IMR-90 (cell line): ENCODE results near the gene ARHGAP8. TPM values are rescaled to one million over a fixed set of nuclear protein-coding genes. Genes with fewer than 3 reads are reported as not detected.
A peak's percentile ranks its signal among the peaks of the same experiment; 100 is the strongest.

Experiments
- ATAC-seq: fragments of 200-7000 bp; cut with Tn5 transposase; 2 replicates; pipeline ENCODE4 v1.9.1; 2020; ENCODE audit warnings: low read depth, mild to moderate bottlenecking, moderate library complexity
- BruUV-seq: library from RNA; stranded (reverse); fragments of 400-500 nt; replicated peaks from 2 replicates; lab custom pipeline; 2021; lab: Mats Ljungman, UMichigan
- CTCF ChIA-PET: fragments of 300-600 bp; formaldehyde crosslinking; extraction: SDS; loops from one replicate; lab custom pipeline; 2021; ENCODE audit warnings: antibody characterized with exemption; lab: Yijun Ruan, JAX
- POLR2A ChIA-PET: fragments of 300-600 bp; sonication (Branson Sonifier 250); formaldehyde crosslinking; loops from one replicate; lab custom pipeline; 2022; ENCODE audit warnings: antibody characterized with exemption; ENCODE audit not compliant: unreplicated experiment; lab: Charles Lee
- DNase-seq: peaks from one replicate; pipeline ENCODE4 v3.0.0; 2013
- H2AFZ ChIP-seq: replicated peaks from 2 replicates; pipeline ENCODE3; 2013; ENCODE audit warnings: low read length, mild to moderate bottlenecking; ENCODE audit not compliant: poor library complexity
- H2AK5ac ChIP-seq: 2 replicates; pipeline ENCODE4 v1.6.1; 2013; ENCODE audit warnings: low read depth, low read length, inconsistent platforms
- H2AK9ac ChIP-seq: replicated peaks from 2 replicates; pipeline ENCODE3; 2013; ENCODE audit warnings: mild to moderate bottlenecking, low read depth, low read length, moderate library complexity; ENCODE audit not compliant: poor library complexity
- H2BK120ac ChIP-seq: 2 replicates; pipeline ENCODE4 v1.6.1; 2013; ENCODE audit warnings: low read depth, low read length, inconsistent platforms
- H2BK15ac ChIP-seq: 3 replicates; pipeline ENCODE4 v1.6.1; 2013; ENCODE audit warnings: low read depth, low read length, inconsistent platforms
- H2BK20ac ChIP-seq: 2 replicates; pipeline ENCODE4 v1.6.1; 2013; ENCODE audit warnings: low read depth, mild to moderate bottlenecking, inconsistent platforms, low read length, moderate library complexity
- H2BK5ac ChIP-seq: 2 replicates; pipeline ENCODE4 v1.6.1; 2013; ENCODE audit warnings: mild to moderate bottlenecking, low read depth, low read length, inconsistent platforms; ENCODE audit not compliant: poor library complexity, severe bottlenecking
- H3K14ac ChIP-seq: replicated peaks from 2 replicates; pipeline ENCODE4 v1.6.1; 2013; ENCODE audit warnings: low read depth, low read length, inconsistent platforms
- H3K18ac ChIP-seq: 2 replicates; pipeline ENCODE4 v1.6.1; 2013; ENCODE audit warnings: low read depth, low read length, control low read depth
- H3K23ac ChIP-seq: 2 replicates; pipeline ENCODE4 v1.6.1; 2013; ENCODE audit warnings: low read depth, low read length, inconsistent platforms
- H3K27ac ChIP-seq: 2 replicates; pipeline ENCODE4 v1.5.1; 2013; ENCODE audit warnings: mild to moderate bottlenecking, control low read depth, low read length; ENCODE audit not compliant: insufficient read depth
- H3K27me3 ChIP-seq: 2 replicates; pipeline ENCODE4 v1.6.1; 2013; ENCODE audit warnings: low read length; ENCODE audit not compliant: control insufficient read depth, insufficient read depth
- H3K36me3 ChIP-seq: 2 replicates; pipeline ENCODE4 v1.6.1; 2013; ENCODE audit warnings: low read length, mixed read lengths; ENCODE audit not compliant: control insufficient read depth, insufficient read depth
- H3K4ac ChIP-seq: 2 replicates; pipeline ENCODE4 v1.6.1; 2013; ENCODE audit warnings: low read depth, low read length, inconsistent platforms
- H3K4me1 ChIP-seq: 2 replicates; pipeline ENCODE4 v1.6.1; 2013; ENCODE audit warnings: low read length, mixed read lengths; ENCODE audit not compliant: control insufficient read depth, insufficient read depth
- H3K4me2 ChIP-seq: 2 replicates; pipeline ENCODE4 v1.6.1; 2013; ENCODE audit warnings: low read depth, mild to moderate bottlenecking, control low read depth, low read length, moderate library complexity
- H3K4me3 ChIP-seq: 2 replicates; pipeline ENCODE4 v1.5.1; 2013; ENCODE audit warnings: low read depth, mild to moderate bottlenecking, control low read depth, low read length, moderate library complexity; ENCODE audit not compliant: insufficient read depth
- H3K56ac ChIP-seq: 2 replicates; pipeline ENCODE4 v1.6.1; 2013; ENCODE audit warnings: low read length, inconsistent platforms; ENCODE audit not compliant: insufficient read depth; ENCODE audit errors: extremely low read depth
- H3K79me1 ChIP-seq, 2 experiments: 2 replicates each; pipeline ENCODE4 v1.6.1; 2013; ENCODE audit warnings: low read length in 2 of 2, inconsistent platforms in 1 of 2, low read depth in 1 of 2
- H3K9ac ChIP-seq: 2 replicates; pipeline ENCODE4 v1.6.1; 2013; ENCODE audit warnings: low read depth, low read length, control low read depth
- H3K9me1 ChIP-seq: 2 replicates; pipeline ENCODE4 v1.6.1; 2013; ENCODE audit warnings: low read length, inconsistent platforms; ENCODE audit not compliant: insufficient read depth
- H3K9me3 ChIP-seq: 2 replicates; pipeline ENCODE4 v1.6.1; 2013; ENCODE audit warnings: low read length; ENCODE audit not compliant: control insufficient read depth, insufficient read depth
- H4K20me1 ChIP-seq: 2 replicates; pipeline ENCODE4 v1.6.1; 2013; ENCODE audit warnings: low read length, inconsistent platforms; ENCODE audit not compliant: insufficient read depth
- H4K5ac ChIP-seq: 2 replicates; pipeline ENCODE4 v1.6.1; 2013; ENCODE audit warnings: mild to moderate bottlenecking, low read depth, low read length, control low read depth
- H4K8ac ChIP-seq, 2 experiments: 2 replicates each; pipeline ENCODE4 v1.6.1; 2013; ENCODE audit warnings: low read depth in 2 of 2, low read length in 2 of 2, control low read depth in 1 of 2, inconsistent platforms in 1 of 2
- H4K91ac ChIP-seq: 2 replicates; pipeline ENCODE4 v1.6.1; 2013; ENCODE audit warnings: low read depth, low read length, inconsistent platforms; ENCODE audit not compliant: insufficient read depth
- BHLHE40 ChIP-seq: fragments of 150-350 bp; IDR thresholded peaks from 2 replicates; pipeline ENCODE4 v1.6.1; 2016; ENCODE audit warnings: mild to moderate bottlenecking, low read depth, low read length
- CEBPB ChIP-seq: IDR thresholded peaks from 2 replicates; pipeline ENCODE4 v1.6.1; 2012; ENCODE audit warnings: low read depth, low read length, improper control_type of control experiment
- CHD1 ChIP-seq: IDR thresholded peaks from 2 replicates; pipeline ENCODE4 v1.6.1; 2012; ENCODE audit warnings: low read depth, low read length, improper control_type of control experiment
- CTCF ChIP-seq: conservative IDR thresholded peaks from 2 replicates; pipeline ENCODE4 v1.5.1; 2012; ENCODE audit warnings: mild to moderate bottlenecking, low read depth, low read length, improper control_type of control experiment
- ELK1 ChIP-seq: fragments of 150-350 bp; IDR thresholded peaks from 2 replicates; pipeline ENCODE4 v1.6.1; 2016; ENCODE audit warnings: low read depth, mild to moderate bottlenecking, low read length, moderate library complexity, borderline replicate concordance
- FOS ChIP-seq: fragments of 150-350 bp; IDR thresholded peaks from 2 replicates; pipeline ENCODE4 v1.6.1; 2016; ENCODE audit warnings: low read depth, low read length
- MAFK ChIP-seq: IDR thresholded peaks from 2 replicates; pipeline ENCODE4 v1.6.1; 2012; ENCODE audit warnings: low read depth, low read length, improper control_type of control experiment
- MAZ ChIP-seq: IDR thresholded peaks from 2 replicates; pipeline ENCODE4 v1.6.1; 2012; ENCODE audit warnings: low read depth, mild to moderate bottlenecking, low read length, improper control_type of control experiment, moderate library complexity, borderline replicate concordance
- NFE2L2 ChIP-seq: fragments of 150-350 bp; IDR thresholded peaks from 2 replicates; pipeline ENCODE4 v1.6.1; 2016; ENCODE audit warnings: low read depth, mild to moderate bottlenecking, low read length
- POLR2A ChIP-seq: IDR thresholded peaks from 2 replicates; pipeline ENCODE4 v1.6.1; 2012; ENCODE audit warnings: mild to moderate bottlenecking, low read depth, low read length
- RAD21 ChIP-seq: IDR thresholded peaks from 2 replicates; pipeline ENCODE4 v1.6.1; 2012; ENCODE audit warnings: low read length, improper control_type of control experiment
- RCOR1 ChIP-seq: IDR thresholded peaks from 2 replicates; pipeline ENCODE4 v1.6.1; 2012; ENCODE audit warnings: mild to moderate bottlenecking, low read length, improper control_type of control experiment; ENCODE audit not compliant: insufficient replicate concordance
- RFX5 ChIP-seq: IDR thresholded peaks from 2 replicates; pipeline ENCODE4 v1.8.0; 2012; ENCODE audit warnings: low read depth, mild to moderate bottlenecking, low read length, moderate library complexity
- SMC3 ChIP-seq: fragments of 150-350 bp; IDR thresholded peaks from 2 replicates; pipeline ENCODE4 v1.6.1; 2016; ENCODE audit warnings: low read depth, mild to moderate bottlenecking, antibody characterized with exemption, low read length, moderate library complexity
- USF2 ChIP-seq: fragments of 150-350 bp; IDR thresholded peaks from 2 replicates; pipeline ENCODE4 v1.6.1; 2017; ENCODE audit warnings: mild to moderate bottlenecking, antibody characterized with exemption, low read length, low read depth
- WGBS, 2 experiments: methylation state at CpG; one replicate each; pipeline versions ENCODE4 v1.1.5 to v1.1.7; 2013; ENCODE audit warnings: missing lambda C conversion rate in 2 of 2; ENCODE audit not compliant: insufficient read length in 1 of 2; ENCODE audit errors: extremely low coverage in 2 of 2; 5-methylcytosine and 5-hydroxymethylcytosine counted together
- dilution Hi-C: fragments of 300-500 bp; cut with HindIII; formaldehyde crosslinking; loops from one replicate; pipeline ENCODE4 v1.14.3; 2018; ENCODE audit warnings: low sequenced_read_pairs; ENCODE audit not compliant: unreplicated experiment
- in situ Hi-C: fragments of 300-500 bp; cut with MboI; formaldehyde crosslinking; loops from 3 replicates; pipeline ENCODE4 v1.14.3; 2019; ENCODE audit warnings: low sequenced_read_pairs, inconsistent platforms, mixed read lengths
- intact Hi-C: fragments of 100-400 bp; cut with micrococcal nuclease; formaldehyde crosslinking; loops from 2 replicates; pipeline ENCODE4 v1.10.0; 2022
- polyA plus RNA-seq, 3 experiments: library from polyadenylated mRNA; depleted of rRNA; stranded (reverse); fragments of >200 nt; gene quantifications; 2 replicates each; pipeline ENCODE4 v1.2.3, GENCODE V29; 2012; ENCODE audit warnings: low replicate concordance in 1 of 3
- total RNA-seq: library from RNA; depleted of rRNA; stranded (reverse); fragments of >200 nt; gene quantifications from 2 replicates; pipeline ENCODE4 v1.2.3, GENCODE V29; 2012

Gene ARHGAP8
- total and polyA plus RNA-seq, 2 of the 4 experiments (the other 2 are of a cell fraction) = 0.18 to 0.21 TPM

- in situ Hi-C loops = no loop called here
- 82% methylated on average over 9 of the region's 16 CpGs; no CpG with 5 or more reads in 1 of the 2 experiments for WGBS, 2 experiments
- Histone ChIP-seq H3K9me3 (no peaks in the 10 kb centered on the region), H3K27me3 (peaks cover 48% of the 10 kb centered on the region), H3K9ac (no peak overlapping the region), H3K4me1 (no peaks in the 10 kb centered on the region), H3K27ac (no peak overlapping the region), H3K9me1 (no peaks in the 10 kb centered on the region), H3K79me1 (no peaks in the 10 kb centered on the region), H3K4me3 (no peak overlapping the region), H4K20me1 (no peaks in the 10 kb centered on the region), H2BK5ac (no peak overlapping the region), H2BK120ac (no peak overlapping the region), H3K36me3 (no peaks in the 10 kb centered on the region), H2AK5ac (no peak overlapping the region), H3K4ac (no peak overlapping the region), H2BK20ac (no peak overlapping the region), H4K5ac (no peak overlapping the region), H3K56ac (no peak overlapping the region), H3K4me2 (no peak overlapping the region), H3K14ac (no peak overlapping the region), H4K91ac (no peak overlapping the region), H2AK9ac (no peak overlapping the region), H3K18ac (no peak overlapping the region), H2BK15ac (no peak overlapping the region), H3K23ac (no peak overlapping the region), H2AFZ (peak overlapping the region; percentile 33), H4K8ac (no peak overlapping the region)
- dilution Hi-C loops = no loop called here
- DNase-seq (no peak), ATAC-seq (no peak)
- no TSS peak for BruUV-seq
- TF ChIP-seq MAFK = no peak
- no peak for TF ChIP-seq USF2
- no peak for TF ChIP-seq CHD1
- TF ChIP-seq SMC3 = no peak
- no peak for TF ChIP-seq POLR2A
- TF ChIP-seq RFX5 = no peak
- TF ChIP-seq MAZ = no peak
- no peak for TF ChIP-seq NFE2L2
- TF ChIP-seq CEBPB = no peak
- TF ChIP-seq ELK1 = no peak
- no peak for TF ChIP-seq CTCF
- TF ChIP-seq FOS = no peak
- TF ChIP-seq RAD21 = no peak
- no peak for TF ChIP-seq RCOR1
- no peak for TF ChIP-seq BHLHE40
- intact Hi-C loops = no loop called here
- CTCF ChIA-PET = no interaction called here
- POLR2A ChIA-PET = no interaction called here
Measured at GRCh38 chr22:44799077-44799945, 46.9 kb downstream of the ARHGAP8 start.
